Measurements from ENCODE around the gene MAML3.

The MAML3 gene

DNA sequence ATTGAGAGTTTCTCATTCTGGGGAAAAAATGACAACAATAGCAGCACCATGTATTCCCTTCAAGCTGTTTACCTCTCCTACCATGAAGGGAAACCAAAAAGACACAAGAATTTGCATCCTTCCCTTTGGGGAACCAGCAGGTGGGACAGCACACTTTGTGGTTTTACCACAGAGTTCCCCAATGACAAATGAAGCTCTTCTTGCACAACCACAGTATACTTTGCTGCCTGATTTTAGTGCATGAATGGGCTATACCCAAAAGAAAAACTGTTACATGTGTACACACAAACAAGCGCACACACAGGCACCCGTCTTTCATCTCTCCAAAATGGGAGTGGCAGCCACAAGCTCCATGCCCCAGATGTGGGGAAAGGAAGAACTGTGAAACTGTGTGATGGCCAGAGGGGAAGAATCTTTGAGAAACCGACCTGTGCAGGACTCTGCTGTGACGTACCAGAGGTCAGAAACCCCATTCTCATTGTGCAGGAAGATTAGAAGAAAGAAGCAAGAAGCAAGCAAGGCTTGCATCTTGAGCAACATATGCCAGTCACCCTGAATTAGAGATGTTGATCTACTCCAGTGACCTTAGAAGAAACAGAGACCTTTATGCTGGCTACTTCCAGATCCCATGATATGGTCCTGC is 2.7 kb upstream of the MAML3 start:
- peaks cover 24% of the 10 kb centered on the region for H3K4me1 ChIP-seq (ENCODE audit: low read length)
- H3K27ac ChIP-seq (ENCODE audit: low read length) = no peak overlapping the region
- TF ChIP-seq, protein P1, sequence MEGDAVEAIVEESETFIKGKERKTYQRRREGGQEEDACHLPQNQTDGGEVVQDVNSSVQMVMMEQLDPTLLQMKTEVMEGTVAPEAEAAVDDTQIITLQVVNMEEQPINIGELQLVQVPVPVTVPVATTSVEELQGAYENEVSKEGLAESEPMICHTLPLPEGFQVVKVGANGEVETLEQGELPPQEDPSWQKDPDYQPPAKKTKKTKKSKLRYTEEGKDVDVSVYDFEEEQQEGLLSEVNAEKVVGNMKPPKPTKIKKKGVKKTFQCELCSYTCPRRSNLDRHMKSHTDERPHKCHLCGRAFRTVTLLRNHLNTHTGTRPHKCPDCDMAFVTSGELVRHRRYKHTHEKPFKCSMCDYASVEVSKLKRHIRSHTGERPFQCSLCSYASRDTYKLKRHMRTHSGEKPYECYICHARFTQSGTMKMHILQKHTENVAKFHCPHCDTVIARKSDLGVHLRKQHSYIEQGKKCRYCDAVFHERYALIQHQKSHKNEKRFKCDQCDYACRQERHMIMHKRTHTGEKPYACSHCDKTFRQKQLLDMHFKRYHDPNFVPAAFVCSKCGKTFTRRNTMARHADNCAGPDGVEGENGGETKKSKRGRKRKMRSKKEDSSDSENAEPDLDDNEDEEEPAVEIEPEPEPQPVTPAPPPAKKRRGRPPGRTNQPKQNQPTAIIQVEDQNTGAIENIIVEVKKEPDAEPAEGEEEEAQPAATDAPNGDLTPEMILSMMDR (IDR thresholded peaks at IDR 0.05; ENCODE audit: low read depth, low read length) = no peak
- no peak for TF ChIP-seq EZH2phosphoT487 (IDR thresholded peaks at IDR 0.05; ENCODE audit: low read depth)
- no peak overlapping the region for H3K4me3 ChIP-seq (ENCODE audit: low read length)
- peaks cover 60% of the 10 kb centered on the region for H3K27me3 ChIP-seq (ENCODE audit: low read depth, low read length)
- no peak overlapping the region for H3K9ac ChIP-seq (ENCODE audit: low read length)
- H3K79me2 ChIP-seq (ENCODE audit: low read length) = no peaks in the 10 kb centered on the region
- H3K36me3 ChIP-seq (replicated peaks; ENCODE audit: low read depth, low read length) = no peaks in the 10 kb centered on the region
- no peak overlapping the region for H2AFZ ChIP-seq (ENCODE audit: low read depth, low read length)
- no peaks in the 10 kb centered on the region for H3K9me3 ChIP-seq (ENCODE audit: insufficient read depth, low read length)
- H3K4me2 ChIP-seq (ENCODE audit: low read length) = peak overlapping the region; percentile 19
- H4K20me1 ChIP-seq (ENCODE audit: insufficient read depth, low read length) = no peaks in the 10 kb centered on the region

DNA sequence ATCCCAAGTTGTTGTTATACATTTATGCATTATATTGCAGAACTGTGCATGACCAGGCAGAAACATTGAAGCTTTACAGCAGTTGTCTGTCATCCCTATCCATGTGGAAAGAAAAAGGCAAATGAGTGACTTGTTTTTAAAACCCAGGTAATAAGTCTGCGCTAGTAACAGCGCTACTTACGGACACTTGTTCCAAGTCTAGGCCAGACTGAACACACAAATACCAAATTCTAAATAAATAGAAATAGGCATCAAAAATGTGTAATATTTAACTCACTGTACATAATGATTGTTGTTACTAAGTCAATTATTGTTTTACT is 548 bp upstream of the MAML3 start:
- H3K4me3 ChIP-seq (ENCODE audit: low read length) = peak overlapping the region; percentile 79
- H3K27me3 ChIP-seq (ENCODE audit: low read depth, low read length) = peaks cover 64% of the 10 kb centered on the region
- H3K4me2 ChIP-seq (ENCODE audit: low read length) = peak overlapping the region; percentile 87
- H3K79me2 ChIP-seq (ENCODE audit: low read length) = no peaks in the 10 kb centered on the region
- no peaks in the 10 kb centered on the region for H3K9me3 ChIP-seq (ENCODE audit: insufficient read depth, low read length)
- no peak for TF ChIP-seq EZH2phosphoT487 (IDR thresholded peaks at IDR 0.05; ENCODE audit: low read depth)
- TF ChIP-seq, protein P1 (IDR thresholded peaks at IDR 0.05; ENCODE audit: low read depth, low read length) = no peak
- H3K36me3 ChIP-seq (replicated peaks; ENCODE audit: low read depth, low read length) = no peaks in the 10 kb centered on the region
- H3K27ac ChIP-seq (ENCODE audit: low read length) = no peak overlapping the region
- peak overlapping the region; percentile 52 for H3K9ac ChIP-seq (ENCODE audit: low read length)
- peak overlapping the region; percentile 79 for H2AFZ ChIP-seq (ENCODE audit: low read depth, low read length)
- peaks cover 30% of the 10 kb centered on the region for H3K4me1 ChIP-seq (ENCODE audit: low read length)
- no peaks in the 10 kb centered on the region for H4K20me1 ChIP-seq (ENCODE audit: insufficient read depth, low read length)

DNA sequence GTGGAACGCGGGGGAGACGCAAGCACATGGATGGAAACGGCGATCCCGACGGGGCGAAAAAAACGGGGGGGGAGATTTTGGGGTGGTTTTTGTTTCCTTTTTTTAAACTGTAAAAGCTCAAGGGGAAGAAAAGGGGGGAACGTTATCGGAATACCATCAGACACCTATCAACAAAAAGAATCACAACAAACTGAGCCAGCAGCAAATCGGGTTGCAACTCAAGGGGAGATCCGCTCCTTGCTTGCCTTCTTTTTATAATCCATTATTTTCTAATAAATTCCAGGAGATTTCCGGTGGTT is 616 bp downstream of the MAML3 start:
- Histone ChIP-seq H3K79me2 (ENCODE audit: low read length) (no peaks in the 10 kb centered on the region), H4K20me1 (ENCODE audit: insufficient read depth, low read length) (no peaks in the 10 kb centered on the region), H3K9ac (ENCODE audit: low read length) (no peak overlapping the region), H3K27ac (ENCODE audit: low read length) (no peak overlapping the region), H3K4me1 (ENCODE audit: low read length) (peaks cover 25% of the 10 kb centered on the region), H3K4me2 (ENCODE audit: low read length) (peak overlapping the region; percentile 87), H3K4me3 (ENCODE audit: low read length) (peak overlapping the region; percentile 79), H2AFZ (ENCODE audit: low read depth, low read length) (peak overlapping the region; percentile 98), H3K36me3 (replicated peaks; ENCODE audit: low read depth, low read length) (no peaks in the 10 kb centered on the region), H3K27me3 (ENCODE audit: low read depth, low read length) (peaks cover 70% of the 10 kb centered on the region), H3K9me3 (ENCODE audit: insufficient read depth, low read length) (no peaks in the 10 kb centered on the region)
- TF ChIP-seq EZH2phosphoT487 (IDR thresholded peaks at IDR 0.05; ENCODE audit: low read depth) = no peak
- TF ChIP-seq, protein P1 (IDR thresholded peaks at IDR 0.05; ENCODE audit: low read depth, low read length) = no peak

DNA sequence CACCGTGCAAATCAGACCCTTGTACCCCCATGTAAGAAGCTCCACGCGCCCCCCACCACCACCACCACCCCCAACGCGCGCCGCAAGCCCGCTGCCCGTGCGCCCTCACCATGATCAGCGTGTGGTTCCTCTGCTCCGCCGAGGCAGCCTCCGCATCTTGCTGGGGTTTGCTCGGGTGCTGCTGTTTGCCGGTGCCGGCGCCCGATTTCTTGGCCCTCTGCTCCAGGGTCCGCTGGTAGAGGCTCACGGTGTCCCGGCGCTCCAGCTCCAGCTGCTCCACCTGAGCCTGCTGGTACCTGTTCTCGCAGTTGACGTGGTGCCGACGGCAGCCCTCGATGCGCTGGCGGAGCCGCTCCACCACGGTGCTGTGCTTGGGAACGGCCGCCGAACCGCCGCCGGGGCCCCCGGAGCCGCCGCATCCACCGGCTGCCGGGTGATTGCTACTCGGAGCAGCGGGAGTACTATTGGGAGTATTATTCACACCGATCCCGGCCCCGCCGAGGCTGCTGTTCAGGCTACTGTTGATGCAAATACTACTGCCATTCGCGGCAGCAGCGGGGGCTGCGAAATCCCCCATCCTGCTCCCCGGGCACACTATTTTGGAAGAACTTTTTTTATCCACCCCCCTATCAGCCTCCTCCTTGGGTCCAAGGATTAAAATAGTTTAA is 1.1 kb downstream of the MAML3 start:
- H3K27ac ChIP-seq (ENCODE audit: low read length) = no peak overlapping the region
- H3K9me3 ChIP-seq (ENCODE audit: insufficient read depth, low read length) = no peaks in the 10 kb centered on the region
- peaks cover 70% of the 10 kb centered on the region for H3K27me3 ChIP-seq (ENCODE audit: low read depth, low read length)
- no peaks in the 10 kb centered on the region for H3K36me3 ChIP-seq (replicated peaks; ENCODE audit: low read depth, low read length)
- no peak overlapping the region for H3K9ac ChIP-seq (ENCODE audit: low read length)
- H2AFZ ChIP-seq (ENCODE audit: low read depth, low read length) = no peak overlapping the region
- no peaks in the 10 kb centered on the region for H3K79me2 ChIP-seq (ENCODE audit: low read length)
- peaks cover 25% of the 10 kb centered on the region for H3K4me1 ChIP-seq (ENCODE audit: low read length)
- H3K4me3 ChIP-seq (ENCODE audit: low read length) = peak overlapping the region; percentile 80; the same call in 1 of the 2 replicates
- TF ChIP-seq EZH2phosphoT487 (IDR thresholded peaks at IDR 0.05; ENCODE audit: low read depth) = no peak
- TF ChIP-seq, protein P1 (IDR thresholded peaks at IDR 0.05; ENCODE audit: low read depth, low read length) = no peak
- no peaks in the 10 kb centered on the region for H4K20me1 ChIP-seq (ENCODE audit: insufficient read depth, low read length)
- H3K4me2 ChIP-seq (ENCODE audit: low read length) = peak overlapping the region; percentile 92
